Type B pancreatic cell (in vitro differentiated cells): Measurements from ENCODE around the gene COL25A1. TPM values are rescaled to one million over a fixed set of nuclear protein-coding genes. Genes with fewer than 3 reads are reported as not detected.

Source experiments
- DNase-seq: peaks from one replicate; pipeline ENCODE4 v3.0.0; 2021; ENCODE audit warnings: mixed read lengths; ENCODE audit not compliant: unreplicated experiment; ENCODE audit errors: extremely low spot score
- H3K27ac Mint-ChIP-seq: 2 replicates; pipeline ENCODE4 v1.8.0; 2021; ENCODE audit warnings: mild to moderate bottlenecking, mixed read lengths
- H3K27me3 Mint-ChIP-seq: 2 replicates; pipeline ENCODE4 v1.8.0; 2021; ENCODE audit warnings: mixed read lengths
- H3K36me3 Mint-ChIP-seq: 2 replicates; pipeline ENCODE4 v1.8.0; 2021; ENCODE audit warnings: mixed read lengths
- H3K4me1 Mint-ChIP-seq: one replicate; pipeline ENCODE4 v1.8.0; 2021; ENCODE audit warnings: mixed read lengths; ENCODE audit not compliant: unreplicated experiment
- H3K4me3 Mint-ChIP-seq: 2 replicates; pipeline ENCODE4 v1.8.0; 2021; ENCODE audit warnings: mild to moderate bottlenecking, mixed read lengths
- H3K9me3 Mint-ChIP-seq: 2 replicates; pipeline ENCODE4 v1.8.0; 2021; ENCODE audit warnings: mixed read lengths
- total RNA-seq: library from RNA; stranded (reverse); gene quantifications from 2 replicates; pipeline ENCODE4 v1.2.1, GENCODE V29; 2021; ENCODE audit warnings: low replicate concordance
- TF ChIP-seq, protein P1 (sequence below): fragments of 200-600 bp; sonication (generic); conservative IDR thresholded peaks from 2 replicates; pipeline ENCODE4 v1.5.0; 2021; ENCODE audit warnings: antibody characterized with exemption, mild to moderate bottlenecking

Gene COL25A1
- total RNA-seq, 1 donor from 2014 or later = 9.2 TPM

DNA sequence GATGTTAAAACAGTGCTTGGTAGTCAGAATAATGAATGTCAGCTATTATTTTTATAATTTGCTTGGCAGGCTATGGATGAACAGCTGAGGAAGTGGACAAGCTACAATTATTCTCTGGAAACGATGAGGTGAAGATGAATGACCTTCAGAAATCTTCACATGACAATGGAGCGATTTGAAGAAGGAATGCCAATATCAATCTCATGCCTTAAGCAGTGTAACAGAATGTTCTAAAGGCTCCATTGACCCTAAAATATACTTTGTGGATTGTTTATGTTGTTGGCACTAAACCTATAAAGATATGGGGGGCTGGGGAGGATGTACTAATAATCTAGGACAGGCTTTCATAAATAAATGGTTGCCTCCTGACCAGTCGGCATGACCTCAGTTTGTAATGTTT, 36.2 kb downstream of the COL25A1 start:
- H3K9me3 Mint-ChIP-seq = no peaks in the 10 kb centered on the region
- H3K4me1 Mint-ChIP-seq = no peaks in the 10 kb centered on the region
- H3K27me3 Mint-ChIP-seq = no peaks in the 10 kb centered on the region
- no peaks in the 10 kb centered on the region for H3K36me3 Mint-ChIP-seq
- TF ChIP-seq, protein P1, sequence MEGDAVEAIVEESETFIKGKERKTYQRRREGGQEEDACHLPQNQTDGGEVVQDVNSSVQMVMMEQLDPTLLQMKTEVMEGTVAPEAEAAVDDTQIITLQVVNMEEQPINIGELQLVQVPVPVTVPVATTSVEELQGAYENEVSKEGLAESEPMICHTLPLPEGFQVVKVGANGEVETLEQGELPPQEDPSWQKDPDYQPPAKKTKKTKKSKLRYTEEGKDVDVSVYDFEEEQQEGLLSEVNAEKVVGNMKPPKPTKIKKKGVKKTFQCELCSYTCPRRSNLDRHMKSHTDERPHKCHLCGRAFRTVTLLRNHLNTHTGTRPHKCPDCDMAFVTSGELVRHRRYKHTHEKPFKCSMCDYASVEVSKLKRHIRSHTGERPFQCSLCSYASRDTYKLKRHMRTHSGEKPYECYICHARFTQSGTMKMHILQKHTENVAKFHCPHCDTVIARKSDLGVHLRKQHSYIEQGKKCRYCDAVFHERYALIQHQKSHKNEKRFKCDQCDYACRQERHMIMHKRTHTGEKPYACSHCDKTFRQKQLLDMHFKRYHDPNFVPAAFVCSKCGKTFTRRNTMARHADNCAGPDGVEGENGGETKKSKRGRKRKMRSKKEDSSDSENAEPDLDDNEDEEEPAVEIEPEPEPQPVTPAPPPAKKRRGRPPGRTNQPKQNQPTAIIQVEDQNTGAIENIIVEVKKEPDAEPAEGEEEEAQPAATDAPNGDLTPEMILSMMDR = no peak
- no peak overlapping the region for H3K27ac Mint-ChIP-seq
- DNase-seq = no peak
- H3K4me3 Mint-ChIP-seq = no peak overlapping the region

DNA sequence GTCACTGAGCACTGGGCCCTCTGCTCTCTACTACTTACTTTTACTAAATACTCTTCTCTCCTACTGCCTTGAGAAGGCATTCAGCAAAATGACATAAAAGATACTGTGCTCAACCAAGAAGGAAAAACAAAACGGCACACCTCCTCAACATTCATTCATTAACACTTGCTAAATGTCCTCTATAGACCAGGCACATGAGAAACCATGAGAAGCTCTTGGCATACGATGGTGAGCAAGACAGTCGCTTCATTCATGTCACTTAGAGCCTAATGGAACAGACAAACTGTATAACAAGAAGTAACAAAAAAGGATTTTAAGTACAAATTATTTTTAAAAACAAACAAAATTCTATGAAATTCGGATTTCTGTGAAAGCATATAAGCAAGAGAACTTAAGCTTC, 38.7 kb downstream of the COL25A1 start:
- no peak overlapping the region for H3K4me3 Mint-ChIP-seq
- TF ChIP-seq, protein P1 = no peak
- no peak for DNase-seq
- H3K4me1 Mint-ChIP-seq = no peaks in the 10 kb centered on the region
- H3K9me3 Mint-ChIP-seq = no peaks in the 10 kb centered on the region
- no peaks in the 10 kb centered on the region for H3K36me3 Mint-ChIP-seq
- no peak overlapping the region for H3K27ac Mint-ChIP-seq
- no peaks in the 10 kb centered on the region for H3K27me3 Mint-ChIP-seq

DNA sequence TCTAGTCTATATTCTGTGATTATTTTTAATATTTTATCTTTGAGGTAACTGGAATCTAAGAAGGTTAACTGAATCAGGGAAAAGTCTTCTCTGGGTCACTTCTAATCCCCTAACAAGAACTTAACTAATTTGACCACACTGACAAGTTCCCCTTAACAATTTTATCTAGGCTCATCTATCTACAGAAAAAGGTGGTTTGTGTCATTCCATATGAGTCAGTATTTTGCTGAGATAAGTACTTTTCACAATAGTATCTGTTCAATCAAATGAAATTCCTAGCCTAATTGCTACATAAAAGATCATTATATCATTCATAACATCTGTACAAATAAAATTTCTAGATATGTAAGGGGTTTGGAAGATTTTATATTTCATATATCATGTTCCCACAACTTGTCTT, 45.6 kb downstream of the COL25A1 start:
- TF ChIP-seq, protein P1 = no peak
- H3K27ac Mint-ChIP-seq = no peak overlapping the region
- no peak for DNase-seq

DNA sequence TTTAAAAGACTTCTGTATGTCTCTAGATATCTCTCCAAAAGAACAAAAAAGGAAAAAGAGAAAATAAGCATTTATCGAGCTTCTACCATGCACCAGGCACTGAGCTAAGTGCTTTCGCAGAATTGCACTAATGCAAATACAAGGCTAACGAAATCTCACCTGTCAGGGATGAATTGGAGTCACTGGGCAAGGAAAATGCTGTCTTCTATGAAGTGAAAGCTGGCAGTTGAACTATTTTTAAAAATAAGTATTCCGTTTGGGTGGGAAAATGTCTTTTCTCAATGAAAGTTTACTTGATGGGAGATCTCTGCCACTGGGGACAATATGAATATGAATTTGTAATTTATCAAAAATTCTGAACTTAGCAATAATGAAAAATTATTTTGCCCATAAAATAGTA, 47.6 kb downstream of the COL25A1 start:
- Mint-ChIP-seq H3K4me3 (no peak overlapping the region), H3K4me1 (no peaks in the 10 kb centered on the region), H3K27ac (no peak overlapping the region), H3K27me3 (peaks cover 12% of the 10 kb centered on the region), H3K9me3 (no peaks in the 10 kb centered on the region), H3K36me3 (no peaks in the 10 kb centered on the region)
- TF ChIP-seq, protein P1 = no peak
- no peak for DNase-seq

More for the DNA sequence above, 45.6 kb downstream of the COL25A1 start:
- Mint-ChIP-seq H3K27me3 (peaks cover 12% of the 10 kb centered on the region), H3K9me3 (no peaks in the 10 kb centered on the region), H3K4me3 (no peak overlapping the region), H3K36me3 (no peaks in the 10 kb centered on the region), H3K4me1 (no peaks in the 10 kb centered on the region)

DNA sequence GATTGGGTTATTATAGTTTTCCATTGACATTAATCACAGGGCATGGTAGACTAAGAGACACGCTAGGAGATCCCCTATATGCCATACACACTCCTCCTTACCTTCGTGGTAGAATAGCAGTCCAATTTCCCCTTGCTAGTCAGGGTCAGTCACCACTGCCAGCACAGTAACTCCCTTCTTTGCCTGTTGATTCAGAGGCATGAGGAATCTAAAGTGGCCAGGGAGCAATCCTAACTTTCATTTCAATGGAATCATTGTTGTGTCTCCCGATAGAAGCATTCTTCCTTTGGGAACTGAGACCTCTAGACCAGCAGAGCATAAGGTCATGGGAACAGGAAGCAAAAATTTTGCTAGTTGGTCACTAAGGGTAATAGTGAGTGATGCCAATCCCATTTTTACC, 51.1 kb downstream of the COL25A1 start:
- TF ChIP-seq, protein P1 = no peak
- no peak overlapping the region for H3K4me3 Mint-ChIP-seq
- no peak for DNase-seq
- no peaks in the 10 kb centered on the region for H3K4me1 Mint-ChIP-seq
- no peak overlapping the region for H3K27ac Mint-ChIP-seq
- peaks cover 4% of the 10 kb centered on the region for H3K27me3 Mint-ChIP-seq
- peaks cover 11% of the 10 kb centered on the region for H3K9me3 Mint-ChIP-seq
- H3K36me3 Mint-ChIP-seq = no peaks in the 10 kb centered on the region

DNA sequence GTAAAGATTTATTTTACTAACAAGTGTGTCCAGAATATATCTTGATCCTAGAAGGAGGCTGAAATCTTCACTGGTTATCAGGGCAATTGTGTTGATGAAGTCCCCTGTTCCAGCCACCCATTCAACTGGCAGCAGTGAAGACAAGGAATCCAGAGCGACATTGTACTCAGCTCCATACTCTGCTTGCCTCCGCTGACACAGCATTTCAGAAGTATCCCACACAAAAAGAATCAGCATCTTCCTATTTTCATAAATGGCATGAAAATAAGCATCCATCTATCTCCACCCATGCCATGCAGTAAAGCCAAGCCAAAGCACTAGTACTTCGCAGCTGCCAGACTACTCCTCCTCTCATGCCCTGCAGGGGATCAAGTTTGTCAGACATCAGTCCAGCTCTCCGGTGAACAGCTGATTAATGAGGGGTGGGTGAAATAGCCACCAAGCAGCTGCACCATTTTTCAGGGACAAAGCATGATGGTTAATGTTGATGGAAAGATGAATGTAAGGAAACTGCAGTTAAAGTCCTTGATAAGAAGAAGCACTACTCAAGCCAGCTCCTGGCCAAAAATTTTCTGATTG, 54.0 kb downstream of the COL25A1 start:
- H3K27me3 Mint-ChIP-seq = peaks cover 9% of the 10 kb centered on the region
- TF ChIP-seq, protein P1 = no peak
- H3K9me3 Mint-ChIP-seq = peaks cover 11% of the 10 kb centered on the region
- H3K4me3 Mint-ChIP-seq = no peak overlapping the region
- H3K4me1 Mint-ChIP-seq = no peaks in the 10 kb centered on the region
- no peaks in the 10 kb centered on the region for H3K36me3 Mint-ChIP-seq
- no peak overlapping the region for H3K27ac Mint-ChIP-seq
- no peak for DNase-seq
